ENCODE results near the gene DDRGK1.

- TF ChIP-seq USF2 (IDR thresholded peaks at IDR 0.05; ENCODE audit: low read depth, low read length) (no peak), POLR2A (IDR thresholded peaks at IDR 0.05; ENCODE audit: low read depth, low read length) (no peak), CTCF (conservative IDR thresholded peaks at IDR 0.05; ENCODE audit: low read depth, low read length) (no peak), SMC3 (IDR thresholded peaks at IDR 0.05; ENCODE audit: low read depth, low read length) (no peak), RCOR1 (IDR thresholded peaks at IDR 0.05; ENCODE audit: insufficient replicate concordance, low read length) (no peak)
Measured at GRCh38 chr20:3168829-3169590, 35.5 kb downstream of the DDRGK1 start.

Data from IMR-90 (cell line).